HepG2 (cell line): ENCODE results near the gene NRG3. TPM values are rescaled to one million over a fixed set of nuclear protein-coding genes. Genes with fewer than 3 reads are reported as not detected.

Experiments
- ATAC-seq: fragments of 200-7000 bp; cut with Tn5 transposase; 3 replicates; pipeline ENCODE4 v1.9.1; 2020; ENCODE audit warnings: mild to moderate bottlenecking, moderate library complexity
- BruUV-seq: library from RNA; stranded (reverse); fragments of 400-500 nt; replicated peaks from 2 replicates; lab custom pipeline; 2021; lab: Mats Ljungman, UMichigan
- CTCF ChIA-PET: fragments of 300-600 bp; formaldehyde crosslinking; extraction: SDS; loops from one replicate; lab custom pipeline; 2021; ENCODE audit warnings: low total read pairs, inconsistent platforms, low intra/inter-chr PET ratio; lab: Yijun Ruan, JAX
- POLR2A ChIA-PET: fragments of 350-600 bp; sonication (Branson Sonifier 250); formaldehyde crosslinking; loops from one replicate; lab custom pipeline; 2020; ENCODE audit warnings: antibody characterized with exemption, inconsistent platforms; lab: Yijun Ruan, JAX
- DNase-seq: peaks from one replicate; pipeline ENCODE4 v3.0.0-alpha.2; 2015; ENCODE audit warnings: low spot score
- FAIRE-seq: peaks from 3 replicates; lab custom pipeline; 2011; peaks lifted over from hg19 to GRCh38; lab: Jason Lieb, UNC
- H2AFZ ChIP-seq: one replicate; pipeline ENCODE4 v1.6.1; 2011; ENCODE audit warnings: low read length, inconsistent platforms
- H3K27ac ChIP-seq: fragments of 300-600 bp; 3 replicates; pipeline ENCODE4 v1.8.0; 2011; ENCODE audit warnings: mixed run types, mild to moderate bottlenecking, mixed read lengths, low read length, inconsistent platforms; ENCODE audit not compliant: insufficient read depth; ENCODE audit errors: extremely low read length
- H3K27me3 ChIP-seq, 2 experiments: fragments of 200-600 bp in 1 of 2; 2 replicates in 1 of 2; 3 replicates in 1 of 2; pipeline versions ENCODE4 v1.6.0 to v1.8.0; 2011; ENCODE audit warnings: low read length in 2 of 2, mild to moderate bottlenecking in 2 of 2, moderate library complexity in 2 of 2, inconsistent platforms in 1 of 2; ENCODE audit not compliant: insufficient read depth in 2 of 2, control insufficient read depth in 1 of 2
- H3K36me3 ChIP-seq, 2 experiments: fragments of 200-600 bp in 1 of 2; replicated peaks in 1 of 2; 2 replicates in 1 of 2; 3 replicates in 1 of 2; pipeline versions ENCODE4 v1.5.1 to v1.8.0; 2011; ENCODE audit warnings: low read length in 2 of 2, inconsistent platforms in 1 of 2; ENCODE audit not compliant: insufficient read depth in 2 of 2, control insufficient read depth in 1 of 2
- H3K4me1 ChIP-seq: 2 replicates; pipeline ENCODE4 v1.5.1; 2012; ENCODE audit warnings: low read length, inconsistent platforms; ENCODE audit not compliant: insufficient read depth
- H3K4me2 ChIP-seq: 2 replicates; pipeline ENCODE4 v1.6.0; 2011; ENCODE audit warnings: low read depth, low read length, inconsistent platforms
- H3K4me3 ChIP-seq, 3 experiments: fragments of 200-600 bp in 1 of 3; sonication (generic), shearing (Covaris generic) in 1 of 3; replicated peaks in 1 of 3; 2 replicates each; pipeline ENCODE4 v1.5.1; 2011 to 2016; ENCODE audit warnings: low read length in 3 of 3, inconsistent platforms in 2 of 3, low read depth in 2 of 3, mild to moderate bottlenecking in 2 of 3, control low read depth in 1 of 3, mixed read lengths in 1 of 3; ENCODE audit not compliant: insufficient read depth in 1 of 3
- H3K79me2 ChIP-seq: one replicate; pipeline ENCODE4 v1.6.1; 2011; ENCODE audit warnings: low read length, inconsistent platforms; ENCODE audit not compliant: insufficient read depth
- H3K9ac ChIP-seq: 2 replicates; pipeline ENCODE4 v1.6.0; 2011; ENCODE audit warnings: mild to moderate bottlenecking, low read depth, low read length, inconsistent platforms; ENCODE audit not compliant: insufficient read depth
- H3K9me3 ChIP-seq: 2 replicates; pipeline ENCODE4 v1.5.1; 2012; ENCODE audit warnings: mild to moderate bottlenecking, low read length
- H4K20me1 ChIP-seq: 2 replicates; pipeline ENCODE4 v1.6.0; 2011; ENCODE audit warnings: inconsistent platforms, mild to moderate bottlenecking, low read length, moderate library complexity; ENCODE audit not compliant: insufficient read depth
- JARID2 ChIP-seq: sonication (generic); formaldehyde crosslinking; IDR thresholded peaks from 2 replicates; pipeline ENCODE4 v1.8.1; 2023; ENCODE audit warnings: missing genetic modification reagents, inconsistent platforms; ENCODE audit not compliant: insufficient replicate concordance
- NFYB ChIP-seq: sonication (generic); formaldehyde crosslinking; IDR thresholded peaks from 2 replicates; pipeline ENCODE4 v1.4.0; 2020; ENCODE audit warnings: missing genetic modification reagents
- RNF2 ChIP-seq: fragments of 450-650 bp; conservative IDR thresholded peaks from 2 replicates; pipeline ENCODE4 v1.6.1; 2016; ENCODE audit warnings: low read depth
- RXRA ChIP-seq: sonication (generic); formaldehyde crosslinking; IDR thresholded peaks from 2 replicates; pipeline ENCODE4 v1.5.1; 2020; ENCODE audit warnings: missing genetic modification reagents
- SP1 ChIP-seq, 2 experiments: fragments of 450-650 bp in 1 of 2; sonication (generic) in 1 of 2; formaldehyde crosslinking in 1 of 2; IDR thresholded peaks; 2 replicates each; pipeline versions ENCODE4 v1.4.0 to v1.6.1; 2016 to 2020; ENCODE audit warnings: missing genetic modification reagents in 1 of 2
- TP53 ChIP-seq: sonication (generic); formaldehyde crosslinking; conservative IDR thresholded peaks from 2 replicates; pipeline ENCODE4 v1.4.0; 2020; ENCODE audit warnings: missing genetic modification reagents
- TSC22D2 ChIP-seq: sonication (generic); formaldehyde crosslinking; IDR thresholded peaks from 2 replicates; pipeline ENCODE4 v1.5.1; 2020; ENCODE audit warnings: missing genetic modification reagents, mild to moderate bottlenecking, borderline replicate concordance
- ZNF230 ChIP-seq: sonication (generic); formaldehyde crosslinking; IDR thresholded peaks from 2 replicates; pipeline ENCODE4 v1.4.0; 2020; ENCODE audit warnings: mild to moderate bottlenecking, missing genetic modification reagents
- ZNF253 ChIP-seq: sonication (generic); formaldehyde crosslinking; IDR thresholded peaks from 2 replicates; pipeline ENCODE4 v1.8.0; 2022; ENCODE audit warnings: mild to moderate bottlenecking, missing genetic modification reagents, borderline replicate concordance
- ZNF451 ChIP-seq: sonication (generic); formaldehyde crosslinking; IDR thresholded peaks from 2 replicates; pipeline ENCODE4 v1.5.0; 2020; ENCODE audit warnings: mild to moderate bottlenecking, missing genetic modification reagents
- ZNF496 ChIP-seq: sonication (generic); formaldehyde crosslinking; IDR thresholded peaks from 2 replicates; pipeline ENCODE4 v1.8.1; 2023; ENCODE audit warnings: mild to moderate bottlenecking, moderate library complexity, missing genetic modification reagents; ENCODE audit not compliant: insufficient replicate concordance
- ZNF547 ChIP-seq: sonication (generic); formaldehyde crosslinking; IDR thresholded peaks from 2 replicates; pipeline ENCODE4 v1.5.1; 2020; ENCODE audit warnings: mild to moderate bottlenecking, missing genetic modification reagents
- ZNF589 ChIP-seq: sonication (generic); formaldehyde crosslinking; conservative IDR thresholded peaks from 2 replicates; pipeline ENCODE4 v1.8.0; 2022; ENCODE audit warnings: mild to moderate bottlenecking, moderate library complexity, missing genetic modification reagents
- ZNF777 ChIP-seq: sonication (generic); formaldehyde crosslinking; IDR thresholded peaks from 2 replicates; pipeline ENCODE4 v1.4.0; 2020; ENCODE audit warnings: missing genetic modification reagents
- ZNF879 ChIP-seq: sonication (generic); formaldehyde crosslinking; IDR thresholded peaks from 2 replicates; pipeline ENCODE4 v1.8.1; 2023; ENCODE audit warnings: missing genetic modification reagents
- WGBS: methylation state at CpG from one replicate; pipeline ENCODE4 v1.1.6; 2017; ENCODE audit warnings: low lambda C conversion rate; 5-methylcytosine and 5-hydroxymethylcytosine counted together
- in situ Hi-C: cut with HindIII; loops from 2 replicates; pipeline ENCODE4 v1.10.0; 2017; ENCODE audit warnings: low pct_unique_long_range_greater_than_20kb; ENCODE audit not compliant: extremely low pct_ligation_motif_present
- intact Hi-C: fragments of 100-400 bp; cut with micrococcal nuclease; formaldehyde crosslinking; loops from one replicate; pipeline ENCODE4 v1.10.0; 2022; ENCODE audit not compliant: unreplicated experiment
- polyA plus RNA-seq, 8 experiments: library from polyadenylated mRNA; depleted of rRNA in 3 of 8; stranded (reverse) in 7 of 8; unstranded in 1 of 8; fragments of >200 nt; fragmentation: Illumina TruSeq in 4 of 8; extraction: Trizol in 4 of 8; gene quantifications; 2 replicates each; pipeline versions ENCODE4 v1.2.1 to v1.2.3, GENCODE V29; 2011 to 2016; ENCODE audit warnings: low read depth in 4 of 8, missing spikeins in 1 of 8, mixed read lengths in 1 of 8; ENCODE audit not compliant: insufficient read depth in 1 of 8
- total RNA-seq, 5 experiments: library from RNA; depleted of rRNA; stranded (reverse); fragments of >200 nt; fragmentation: Illumina TruSeq; extraction: Trizol; gene quantifications; 2 replicates each; pipeline ENCODE4 v1.2.3, GENCODE V29; 2016; ENCODE audit warnings: low read depth in 1 of 5
- TF ChIP-seq, protein P1 (sequence below): sonication (generic); formaldehyde crosslinking; conservative IDR thresholded peaks from 2 replicates; pipeline ENCODE4 v1.8.0; 2022; ENCODE audit warnings: mild to moderate bottlenecking, moderate library complexity, missing genetic modification reagents
- TF ChIP-seq, protein P2 (sequence below): sonication (generic); formaldehyde crosslinking; IDR thresholded peaks from 2 replicates; pipeline ENCODE4 v1.8.0; 2022; ENCODE audit warnings: mild to moderate bottlenecking, missing genetic modification reagents; ENCODE audit not compliant: insufficient replicate concordance
- TF ChIP-seq, protein P3 (sequence below): sonication (generic); formaldehyde crosslinking; IDR thresholded peaks from 2 replicates; pipeline ENCODE4 v1.5.0; 2020; ENCODE audit warnings: missing genetic modification reagents
- TF ChIP-seq, protein P4 (sequence below): sonication (generic); formaldehyde crosslinking; IDR thresholded peaks from 2 replicates; pipeline ENCODE4 v1.5.0; 2020; ENCODE audit warnings: missing genetic modification reagents

NRG3 gene
- total and polyA plus RNA-seq, 2 of the 13 experiments (the other 11 are each of a cell fraction or from before 2014, with no cell fraction given), result not detected

GRCh38 chr10:82162549-82163195 lies 287.7 kb downstream of the NRG3 start (continued):
- TF ChIP-seq, protein P1, sequence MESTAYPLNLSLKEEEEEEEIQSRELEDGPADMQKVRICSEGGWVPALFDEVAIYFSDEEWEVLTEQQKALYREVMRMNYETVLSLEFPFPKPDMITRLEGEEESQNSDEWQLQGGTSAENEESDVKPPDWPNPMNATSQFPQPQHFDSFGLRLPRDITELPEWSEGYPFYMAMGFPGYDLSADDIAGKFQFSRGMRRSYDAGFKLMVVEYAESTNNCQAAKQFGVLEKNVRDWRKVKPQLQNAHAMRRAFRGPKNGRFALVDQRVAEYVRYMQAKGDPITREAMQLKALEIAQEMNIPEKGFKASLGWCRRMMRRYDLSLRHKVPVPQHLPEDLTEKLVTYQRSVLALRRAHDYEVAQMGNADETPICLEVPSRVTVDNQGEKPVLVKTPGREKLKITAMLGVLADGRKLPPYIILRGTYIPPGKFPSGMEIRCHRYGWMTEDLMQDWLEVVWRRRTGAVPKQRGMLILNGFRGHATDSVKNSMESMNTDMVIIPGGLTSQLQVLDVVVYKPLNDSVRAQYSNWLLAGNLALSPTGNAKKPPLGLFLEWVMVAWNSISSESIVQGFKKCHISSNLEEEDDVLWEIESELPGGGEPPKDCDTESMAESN, result no peak
- TF ChIP-seq ZNF253 (CRISPR knock-in tag), result no peak
- no peak for TF ChIP-seq SP1 (IDR thresholded peaks at IDR 0.05)
- no peak for TF ChIP-seq SP1 (CRISPR knock-in tag; IDR thresholded peaks at IDR 0.05)
- TF ChIP-seq TSC22D2 (CRISPR knock-in tag), result no peak
- no peak for TF ChIP-seq ZNF879 (CRISPR knock-in tag)
- TF ChIP-seq, all 625 proteins: peak for 0

DNA sequence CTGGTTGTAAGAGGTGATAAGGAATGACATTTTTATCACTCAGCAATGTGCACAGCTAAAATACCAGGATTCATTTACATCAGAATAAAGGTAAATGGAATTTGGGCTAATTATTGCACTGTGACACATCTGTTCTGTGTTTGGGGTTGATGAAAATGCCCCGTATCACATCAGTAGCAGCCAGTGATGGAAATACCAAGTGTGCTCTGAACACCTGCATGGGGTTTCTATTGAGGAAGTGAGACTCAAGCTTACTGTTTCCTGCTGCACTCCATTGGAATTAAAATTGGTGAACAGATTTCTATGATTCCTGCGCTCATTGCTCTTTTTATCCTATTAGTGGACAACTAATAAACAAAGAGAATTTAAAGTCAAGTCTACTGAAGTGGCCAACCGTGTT lies 296.9 kb downstream of the NRG3 start:
- in situ Hi-C loops, result no loop called here
- CTCF ChIA-PET, result no interaction called here
- POLR2A ChIA-PET, result no interaction called here
- no peak for TF ChIP-seq ZNF589
- no peak for TF ChIP-seq ZNF777 (CRISPR knock-in tag)
- TF ChIP-seq ZNF451 (CRISPR knock-in tag), result no peak
- TF ChIP-seq ZNF230 (CRISPR knock-in tag), result no peak
- TF ChIP-seq NFYB (CRISPR knock-in tag), result no peak
- no peak for TF ChIP-seq ZNF547 (CRISPR knock-in tag)
- TF ChIP-seq, protein P2, sequence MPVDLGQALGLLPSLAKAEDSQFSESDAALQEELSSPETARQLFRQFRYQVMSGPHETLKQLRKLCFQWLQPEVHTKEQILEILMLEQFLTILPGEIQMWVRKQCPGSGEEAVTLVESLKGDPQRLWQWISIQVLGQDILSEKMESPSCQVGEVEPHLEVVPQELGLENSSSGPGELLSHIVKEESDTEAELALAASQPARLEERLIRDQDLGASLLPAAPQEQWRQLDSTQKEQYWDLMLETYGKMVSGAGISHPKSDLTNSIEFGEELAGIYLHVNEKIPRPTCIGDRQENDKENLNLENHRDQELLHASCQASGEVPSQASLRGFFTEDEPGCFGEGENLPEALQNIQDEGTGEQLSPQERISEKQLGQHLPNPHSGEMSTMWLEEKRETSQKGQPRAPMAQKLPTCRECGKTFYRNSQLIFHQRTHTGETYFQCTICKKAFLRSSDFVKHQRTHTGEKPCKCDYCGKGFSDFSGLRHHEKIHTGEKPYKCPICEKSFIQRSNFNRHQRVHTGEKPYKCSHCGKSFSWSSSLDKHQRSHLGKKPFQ (CRISPR knock-in tag), result no peak
- no peak for TF ChIP-seq TP53 (CRISPR knock-in tag)
- TF ChIP-seq, protein P3, sequence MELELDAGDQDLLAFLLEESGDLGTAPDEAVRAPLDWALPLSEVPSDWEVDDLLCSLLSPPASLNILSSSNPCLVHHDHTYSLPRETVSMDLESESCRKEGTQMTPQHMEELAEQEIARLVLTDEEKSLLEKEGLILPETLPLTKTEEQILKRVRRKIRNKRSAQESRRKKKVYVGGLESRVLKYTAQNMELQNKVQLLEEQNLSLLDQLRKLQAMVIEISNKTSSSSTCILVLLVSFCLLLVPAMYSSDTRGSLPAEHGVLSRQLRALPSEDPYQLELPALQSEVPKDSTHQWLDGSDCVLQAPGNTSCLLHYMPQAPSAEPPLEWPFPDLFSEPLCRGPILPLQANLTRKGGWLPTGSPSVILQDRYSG (CRISPR knock-in tag), result no peak
- no peak for TF ChIP-seq SP1 (IDR thresholded peaks at IDR 0.05)
- TF ChIP-seq SP1 (CRISPR knock-in tag; IDR thresholded peaks at IDR 0.05), result no peak
- TF ChIP-seq RXRA, result no peak
- TF ChIP-seq JARID2, result no peak
- TF ChIP-seq, protein P4, sequence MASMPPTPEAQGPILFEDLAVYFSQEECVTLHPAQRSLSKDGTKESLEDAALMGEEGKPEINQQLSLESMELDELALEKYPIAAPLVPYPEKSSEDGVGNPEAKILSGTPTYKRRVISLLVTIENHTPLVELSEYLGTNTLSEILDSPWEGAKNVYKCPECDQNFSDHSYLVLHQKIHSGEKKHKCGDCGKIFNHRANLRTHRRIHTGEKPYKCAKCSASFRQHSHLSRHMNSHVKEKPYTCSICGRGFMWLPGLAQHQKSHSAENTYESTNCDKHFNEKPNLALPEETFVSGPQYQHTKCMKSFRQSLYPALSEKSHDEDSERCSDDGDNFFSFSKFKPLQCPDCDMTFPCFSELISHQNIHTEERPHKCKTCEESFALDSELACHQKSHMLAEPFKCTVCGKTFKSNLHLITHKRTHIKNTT (CRISPR knock-in tag), result no peak
- no peak for TF ChIP-seq RNF2
- TF ChIP-seq ZNF496, result no peak

More for the DNA sequence above, 296.9 kb downstream of the NRG3 start:
- 10% methylated on average over 3 of the region's 3 CpGs for WGBS
- Histone ChIP-seq H3K27ac (no peak overlapping the region), H3K4me1 (no peaks in the 10 kb centered on the region), H3K9ac (no peak overlapping the region), H4K20me1 (no peaks in the 10 kb centered on the region), H3K36me3 (no peaks in the 10 kb centered on the region), H3K79me2 (no peaks in the 10 kb centered on the region), H3K4me2 (no peak overlapping the region), H3K27me3 (no peaks in the 10 kb centered on the region), H3K4me3 (no peak overlapping the region), H2AFZ (no peak overlapping the region), H3K9me3 (peaks cover 83% of the 10 kb centered on the region)
- intact Hi-C loops, result no loop called here
- no peak for ATAC-seq
- BruUV-seq, result no TSS peak
- no peak for FAIRE-seq
- no peak for DNase-seq
